Erythroblast (primary cell): Measurements from ENCODE around the gene NYAP2.

Source experiments
- DNase-seq, 2 experiments: peaks; one replicate each; lab custom pipeline; 2025; lab: John Stamatoyannopoulos, UW
- GATA1 ChIP-seq: IDR thresholded peaks from 2 replicates; pipeline ENCODE4 v1.6.1; 2011; ENCODE audit warnings: low read depth, mild to moderate bottlenecking, control low read depth, low read length, moderate library complexity
- POLR2A ChIP-seq: IDR thresholded peaks from 2 replicates; pipeline ENCODE4 v1.6.1; 2011; ENCODE audit warnings: mild to moderate bottlenecking, low read length

The NYAP2 gene

GRCh38 chr2:225452677-225453076 lies 53.2 kb downstream of the NYAP2 start:
- TF ChIP-seq GATA1 (no peak), POLR2A (no peak)
- no peak for DNase-seq

- DNase-seq = no peak
- TF ChIP-seq GATA1 = no peak
- TF ChIP-seq POLR2A = no peak
Observed at GRCh38 chr2:225454412-225454811, 54.9 kb downstream of the NYAP2 start.

- no peak for DNase-seq
- no peak for TF ChIP-seq GATA1
Observed at GRCh38 chr2:225456619-225457260, 57.2 kb downstream of the NYAP2 start.

GRCh38 chr2:225457482-225457881 lies 58.0 kb downstream of the NYAP2 start:
- TF ChIP-seq POLR2A = no peak

GRCh38 chr2:225458431-225459117 lies 59.1 kb downstream of the NYAP2 start:
- TF ChIP-seq GATA1 (no peak), POLR2A (no peak)
- no peak for DNase-seq

More at GRCh38 chr2:225457482-225457881, 58.0 kb downstream of the NYAP2 start:
- DNase-seq = no peak

GRCh38 chr2:225462417-225462816 lies 62.9 kb downstream of the NYAP2 start:
- no peak for DNase-seq
- TF ChIP-seq POLR2A = no peak
- TF ChIP-seq GATA1 = no peak

GRCh38 chr2:225462945-225463344 lies 63.4 kb downstream of the NYAP2 start:
- TF ChIP-seq GATA1 = no peak
- TF ChIP-seq POLR2A = no peak
- DNase-seq = peak in 1 of 2 experiments; percentile 40

GRCh38 chr2:225463449-225463848 lies 63.9 kb downstream of the NYAP2 start:
- no peak for DNase-seq
- TF ChIP-seq POLR2A (no peak), GATA1 (no peak)

- DNase-seq = no peak
Observed at GRCh38 chr2:225464346-225465025, 65.0 kb downstream of the NYAP2 start.

GRCh38 chr2:225465827-225466226 lies 66.3 kb downstream of the NYAP2 start:
- TF ChIP-seq POLR2A (no peak), GATA1 (no peak)
- DNase-seq = no peak

More at GRCh38 chr2:225464346-225465025, 65.0 kb downstream of the NYAP2 start:
- TF ChIP-seq GATA1 (no peak), POLR2A (no peak)

GRCh38 chr2:225466891-225467604 lies 67.5 kb downstream of the NYAP2 start:
- DNase-seq = no peak
- TF ChIP-seq GATA1 (no peak), POLR2A (no peak)

- TF ChIP-seq POLR2A (no peak), GATA1 (no peak)
- no peak for DNase-seq
Observed at GRCh38 chr2:225468131-225468530, 68.6 kb downstream of the NYAP2 start.

GRCh38 chr2:225471039-225471438 lies 71.5 kb downstream of the NYAP2 start:
- TF ChIP-seq POLR2A (no peak), GATA1 (no peak)
- no peak for DNase-seq

- peak in 1 of 2 experiments; percentile 24 for DNase-seq
- no peak for TF ChIP-seq GATA1
Observed at GRCh38 chr2:225471482-225471881, 72.0 kb downstream of the NYAP2 start.

GRCh38 chr2:225472161-225472560 lies 72.7 kb downstream of the NYAP2 start:
- no peak for DNase-seq
- TF ChIP-seq GATA1 (no peak), POLR2A (no peak)
